ENCODE data around the gene COG6. TPM values are rescaled to one million over a fixed set of nuclear protein-coding genes. Genes with fewer than 3 reads are reported as not detected.

The COG6 gene
- total RNA-seq, 3 donors from 2014 or later = 24.7 to 30.4 (median 27.4) TPM

DNA sequence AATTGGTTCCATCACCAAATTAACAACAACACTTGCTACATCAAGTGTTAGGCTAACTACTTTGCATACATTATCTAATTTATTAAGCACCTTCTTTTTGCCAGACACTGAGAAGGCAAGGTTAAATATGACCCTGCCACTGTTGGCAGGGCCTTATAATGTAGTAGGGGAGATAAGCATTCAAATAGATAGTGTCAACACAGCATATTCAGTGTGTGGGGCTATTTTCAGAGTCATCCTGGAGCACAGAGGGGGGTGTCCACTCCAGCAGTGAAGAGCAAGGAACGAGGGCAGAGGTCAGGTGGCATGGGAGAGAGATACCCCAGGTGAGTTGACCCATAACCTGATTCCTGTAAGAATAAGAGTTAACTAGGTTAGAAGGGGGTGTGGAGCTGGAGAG, 121.6 kb downstream of the COG6 start:
- DNase-seq (no peak), ATAC-seq (no peak)
- Histone ChIP-seq H3K36me3 (ENCODE audit: low read depth) (no peaks in the 10 kb centered on the region), H3K4me3 (no peak overlapping the region), H3K4me1 (ENCODE audit: low read depth) (no peaks in the 10 kb centered on the region), H3K9me3 (no peaks in the 10 kb centered on the region)
- intact Hi-C loops (cut with DNase I, micrococcal nuclease) = no loop called here
- TF ChIP-seq, protein P1, sequence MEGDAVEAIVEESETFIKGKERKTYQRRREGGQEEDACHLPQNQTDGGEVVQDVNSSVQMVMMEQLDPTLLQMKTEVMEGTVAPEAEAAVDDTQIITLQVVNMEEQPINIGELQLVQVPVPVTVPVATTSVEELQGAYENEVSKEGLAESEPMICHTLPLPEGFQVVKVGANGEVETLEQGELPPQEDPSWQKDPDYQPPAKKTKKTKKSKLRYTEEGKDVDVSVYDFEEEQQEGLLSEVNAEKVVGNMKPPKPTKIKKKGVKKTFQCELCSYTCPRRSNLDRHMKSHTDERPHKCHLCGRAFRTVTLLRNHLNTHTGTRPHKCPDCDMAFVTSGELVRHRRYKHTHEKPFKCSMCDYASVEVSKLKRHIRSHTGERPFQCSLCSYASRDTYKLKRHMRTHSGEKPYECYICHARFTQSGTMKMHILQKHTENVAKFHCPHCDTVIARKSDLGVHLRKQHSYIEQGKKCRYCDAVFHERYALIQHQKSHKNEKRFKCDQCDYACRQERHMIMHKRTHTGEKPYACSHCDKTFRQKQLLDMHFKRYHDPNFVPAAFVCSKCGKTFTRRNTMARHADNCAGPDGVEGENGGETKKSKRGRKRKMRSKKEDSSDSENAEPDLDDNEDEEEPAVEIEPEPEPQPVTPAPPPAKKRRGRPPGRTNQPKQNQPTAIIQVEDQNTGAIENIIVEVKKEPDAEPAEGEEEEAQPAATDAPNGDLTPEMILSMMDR (IDR thresholded peaks at IDR 0.05) = no peak

DNA sequence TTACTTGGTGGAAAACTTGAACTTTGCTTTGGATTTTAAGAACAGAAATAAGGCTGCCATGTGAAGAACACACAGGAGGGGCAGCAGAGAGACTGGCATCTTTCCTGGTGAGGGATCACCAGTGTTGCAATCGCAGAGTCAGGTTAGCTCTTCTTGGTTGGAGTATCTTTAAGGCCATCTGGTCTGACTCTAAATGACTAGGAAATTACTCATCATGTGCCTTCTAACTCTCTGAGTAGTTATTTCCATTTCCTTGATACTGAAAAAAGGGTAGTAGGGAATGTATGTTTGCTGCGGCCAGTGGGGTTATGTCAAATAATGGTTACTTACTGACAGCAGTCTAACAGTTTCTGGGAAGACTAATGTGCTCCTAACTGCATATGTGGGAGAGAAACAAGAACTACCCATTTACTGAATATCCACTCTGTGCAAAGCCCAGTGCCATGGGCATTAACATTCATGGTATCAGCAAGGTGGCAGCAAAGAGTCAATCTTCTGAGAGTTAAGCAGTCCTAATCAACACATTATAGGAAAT, 122.1 kb downstream of the COG6 start:
- Histone ChIP-seq H3K4me3 (no peak overlapping the region), H3K36me3 (ENCODE audit: low read depth) (no peaks in the 10 kb centered on the region), H3K9me3 (no peaks in the 10 kb centered on the region), H3K4me1 (ENCODE audit: low read depth) (no peaks in the 10 kb centered on the region)
- ATAC-seq = peak; percentile 61
- intact Hi-C loops (cut with DNase I, micrococcal nuclease) = no loop called here
- peak in 1 of 3 donors; percentile 17 for DNase-seq
- TF ChIP-seq, protein P1 (IDR thresholded peaks at IDR 0.05) = no peak

DNA sequence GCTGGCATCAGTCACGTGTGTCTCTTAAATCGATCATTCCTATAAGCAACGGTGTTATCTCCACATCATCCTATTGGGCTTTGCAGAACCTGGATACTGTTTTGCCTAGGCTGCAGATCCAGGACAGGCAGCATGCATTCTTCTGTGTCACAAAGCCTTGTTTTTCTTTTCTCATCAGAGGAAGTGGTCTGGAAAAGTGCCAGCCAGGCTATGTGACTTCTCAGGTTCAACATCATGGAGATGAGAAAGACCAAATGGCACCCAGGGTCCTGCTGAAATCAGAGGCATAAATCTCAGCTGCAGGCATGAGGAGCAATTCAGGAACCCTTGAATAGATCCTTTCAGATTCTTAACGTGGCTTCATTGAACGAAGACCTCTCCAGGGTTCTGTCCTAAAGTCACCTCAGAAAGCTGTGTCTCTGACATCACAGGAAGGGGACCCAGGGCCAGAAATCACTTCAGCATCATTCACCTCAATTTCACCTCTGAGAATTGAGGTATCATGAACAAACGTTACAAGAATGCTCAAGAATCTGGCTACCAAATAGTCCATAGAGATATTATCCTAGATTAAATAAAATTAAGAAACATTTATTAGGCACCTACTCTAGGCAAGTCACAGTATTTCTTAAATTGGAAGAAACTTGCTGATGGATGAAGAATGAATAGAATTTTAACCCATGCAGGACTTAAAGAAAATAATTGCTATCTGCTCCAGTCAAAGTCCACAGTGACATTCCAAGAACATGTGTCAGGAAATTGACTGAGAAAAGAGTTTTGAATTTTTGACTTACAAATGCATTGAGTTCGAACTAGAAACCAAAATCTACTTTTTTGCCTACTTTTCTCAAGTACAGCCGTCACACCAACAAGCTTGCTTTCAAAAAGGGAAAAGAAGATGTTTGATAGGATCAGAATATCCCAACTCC, 124.1 kb downstream of the COG6 start:
- no peaks in the 10 kb centered on the region for H3K36me3 ChIP-seq (ENCODE audit: low read depth)
- no peaks in the 10 kb centered on the region for H3K4me1 ChIP-seq (ENCODE audit: low read depth)
- DNase-seq (peak in 1 of 3 donors; percentile 17), ATAC-seq (no peak)
- H3K4me3 ChIP-seq = no peak overlapping the region
- intact Hi-C loops (cut with DNase I, micrococcal nuclease) = no loop called here
- H3K9me3 ChIP-seq = no peaks in the 10 kb centered on the region
- TF ChIP-seq, protein P1 (IDR thresholded peaks at IDR 0.05) = no peak

DNA sequence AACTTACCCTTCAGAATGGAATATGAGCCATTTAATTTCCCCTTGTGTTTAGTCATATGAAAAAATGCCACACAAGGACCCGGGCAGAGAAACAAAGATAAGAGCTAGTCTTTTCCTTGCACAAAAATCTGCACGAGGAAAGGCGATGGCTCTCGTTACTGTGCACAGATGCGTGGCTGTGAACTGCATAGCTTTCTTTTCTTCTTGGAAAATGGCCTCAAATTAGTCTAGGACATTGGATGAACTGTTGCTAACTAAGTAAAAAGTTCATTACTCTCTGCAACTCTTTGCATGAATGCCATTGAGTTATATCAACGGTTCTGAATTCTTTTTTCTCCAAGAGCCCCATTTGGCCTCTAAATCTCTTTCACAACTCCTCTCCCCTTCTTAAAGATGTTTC, 125.2 kb downstream of the COG6 start:
- H3K9me3 ChIP-seq = no peaks in the 10 kb centered on the region
- H3K4me1 ChIP-seq (ENCODE audit: low read depth) = no peaks in the 10 kb centered on the region
- no peak for DNase-seq
- no peaks in the 10 kb centered on the region for H3K36me3 ChIP-seq (ENCODE audit: low read depth)
- intact Hi-C loops (cut with DNase I, micrococcal nuclease) = no loop called here
- no peak overlapping the region for H3K4me3 ChIP-seq
- ATAC-seq = no peak
- TF ChIP-seq, protein P1 (IDR thresholded peaks at IDR 0.05) = no peak

DNA sequence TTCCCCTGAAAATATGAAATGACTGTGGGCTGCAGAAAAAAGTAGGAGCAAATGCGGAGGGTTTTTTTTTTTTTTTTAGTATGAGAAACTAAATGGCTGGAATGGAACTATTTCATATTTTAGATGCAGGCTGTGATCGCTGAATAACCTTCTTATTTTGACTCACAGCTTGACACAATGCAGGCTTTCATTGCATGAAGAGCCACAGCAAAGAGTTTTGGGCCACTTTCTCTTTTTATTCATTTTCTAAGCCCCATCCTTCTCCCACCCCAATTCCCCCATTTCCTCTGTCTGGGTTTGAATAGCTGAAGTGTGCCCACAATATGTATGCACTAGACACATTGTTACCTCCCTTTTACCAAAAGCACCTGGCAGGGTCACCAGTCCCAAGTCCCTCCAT, 125.9 kb downstream of the COG6 start:
- no peaks in the 10 kb centered on the region for H3K9me3 ChIP-seq
- DNase-seq (no peak), ATAC-seq (no peak)
- intact Hi-C loops (cut with DNase I, micrococcal nuclease) = no loop called here
- H3K4me3 ChIP-seq = no peak overlapping the region
- TF ChIP-seq, protein P1 (IDR thresholded peaks at IDR 0.05) = no peak
- no peaks in the 10 kb centered on the region for H3K36me3 ChIP-seq (ENCODE audit: low read depth)
- no peaks in the 10 kb centered on the region for H3K4me1 ChIP-seq (ENCODE audit: low read depth)

Data from mucosa of descending colon (tissue), 3 donors.